Inflammatory macrophage treated with lipopolysaccharide for 1 hour (primary cell): Measurements from ENCODE around the gene CAB39.

Source experiments
- DNase-seq, 2 donors: peaks; one replicate each; pipeline ENCODE4 v3.0.0-alpha.2; 2020 to 2022

CAB39 gene

DNA sequence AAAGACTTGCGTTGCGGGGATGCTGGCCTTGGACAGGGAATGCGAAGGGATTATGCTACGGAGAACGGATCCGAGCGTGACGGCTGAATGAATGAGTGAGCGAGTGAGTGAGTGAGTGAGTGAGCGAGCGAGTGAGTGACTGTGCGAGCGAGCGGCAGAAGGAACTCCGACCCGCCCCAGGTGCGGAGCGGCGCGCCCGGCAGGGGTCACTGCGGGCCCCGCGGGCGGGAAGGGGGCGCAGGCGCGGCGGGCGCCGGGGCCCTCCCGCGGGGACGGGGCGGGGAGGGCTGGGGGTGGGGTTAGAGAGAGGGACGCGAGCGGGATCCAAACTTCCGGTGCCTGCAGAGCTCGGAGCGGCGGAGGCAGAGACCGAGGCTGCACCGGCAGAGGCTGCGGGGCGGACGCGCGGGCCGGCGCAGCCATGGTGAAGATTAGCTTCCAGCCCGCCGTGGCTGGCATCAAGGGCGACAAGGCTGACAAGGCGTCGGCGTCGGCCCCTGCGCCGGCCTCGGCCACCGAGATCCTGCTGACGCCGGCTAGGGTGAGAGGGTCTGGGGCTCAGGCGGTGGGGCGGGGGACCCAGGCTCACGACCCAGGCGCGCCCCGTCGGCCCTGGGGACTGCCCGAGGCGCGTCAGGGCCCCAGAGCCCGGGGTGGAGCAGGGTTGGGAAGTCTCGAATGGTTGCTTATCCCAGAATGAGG, 152.1 kb downstream of the CAB39 start, which contains the start of gene ITM2C:
Gene ITM2C, plus strand, starts transcription at position 338 of the 702 bp plus-strand sequence. Its CDS starts 84 bp downstream, at position 422.
- DNase-seq, result peak; percentile 10 to 22

GRCh38 chr2:230865307-230865765, 152.7 kb downstream of the CAB39 start:
- no peak for DNase-seq

- DNase-seq, result no peak
These were observed 153.4 kb downstream of the CAB39 start for GRCh38 chr2:230865766-230866755.

DNA sequence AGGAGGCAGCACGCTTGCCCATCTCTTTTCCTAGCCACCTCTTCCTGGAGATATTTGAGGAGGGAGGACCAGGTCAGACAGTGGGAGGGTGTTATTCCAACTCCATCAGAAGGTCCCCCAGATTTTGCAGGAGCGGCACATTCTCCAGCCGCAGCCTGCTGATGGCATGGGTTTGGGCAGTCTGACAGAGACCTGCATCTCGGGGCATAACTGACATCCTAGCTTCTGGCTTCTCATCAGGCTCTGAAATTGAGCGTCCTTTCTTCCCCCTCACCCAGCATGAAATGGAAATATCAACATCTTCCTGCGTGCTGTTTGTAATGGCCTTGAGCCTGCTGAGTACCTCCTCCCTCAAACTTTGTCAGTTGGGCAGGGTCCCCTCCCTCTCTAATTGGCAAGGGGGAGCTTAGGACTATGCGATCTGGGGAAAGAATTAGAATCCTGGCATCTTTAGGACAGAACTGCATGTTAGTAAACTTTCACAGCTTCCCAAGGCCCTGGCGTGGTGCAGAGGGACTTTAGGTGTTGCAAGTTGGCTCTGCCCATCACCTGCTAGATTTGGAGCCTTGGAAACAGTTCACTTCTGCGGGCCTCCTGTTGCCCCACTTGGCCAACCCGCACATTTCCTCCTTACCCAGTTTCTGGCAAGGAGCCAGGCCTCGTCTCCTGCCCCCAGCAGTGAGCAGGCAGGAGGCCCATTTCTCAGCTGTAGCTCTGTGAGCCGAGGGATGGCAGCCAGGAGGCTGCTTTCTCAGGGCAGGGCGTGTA, 154.3 kb downstream of the CAB39 start:
- peak in 1 of 2 donors; percentile 16 for DNase-seq

DNA sequence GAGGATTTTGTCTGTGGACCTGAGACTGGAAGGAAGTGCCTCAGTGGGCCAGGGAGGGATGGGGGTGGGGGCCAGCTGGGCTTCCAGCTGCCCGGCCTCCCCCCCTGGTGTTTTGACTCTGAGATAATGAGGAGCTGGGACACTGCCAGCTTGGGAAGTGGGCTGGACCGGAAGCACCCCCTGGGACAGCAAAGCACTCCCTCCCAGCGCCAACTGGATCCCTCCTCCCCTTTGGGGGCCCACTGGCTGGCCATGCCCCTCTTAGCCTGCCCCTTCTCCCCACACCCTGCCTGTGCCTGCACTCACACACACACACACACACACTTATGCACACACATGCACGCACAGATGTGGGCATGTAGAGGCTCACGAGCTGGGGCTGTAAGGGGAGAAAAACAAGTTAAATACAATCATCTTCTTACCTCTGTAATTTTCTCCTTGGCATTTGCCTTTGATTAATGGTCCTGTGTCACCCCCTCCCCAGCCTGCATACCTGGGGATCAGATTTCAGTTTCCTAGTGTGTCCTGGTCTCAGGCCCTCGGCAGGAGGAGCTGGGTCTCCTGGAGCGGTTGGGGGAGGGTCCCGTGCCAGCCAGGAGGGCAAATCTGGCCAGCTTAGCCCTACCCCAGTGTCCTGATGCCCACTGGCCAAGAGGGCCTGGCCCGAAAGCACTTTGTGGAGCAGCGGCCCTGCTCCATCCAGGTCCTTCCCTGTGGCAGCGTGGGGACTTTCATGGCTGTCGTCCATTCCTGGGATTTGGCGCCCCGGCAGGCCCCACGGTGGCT, 155.7 kb downstream of the CAB39 start:
- no peak for DNase-seq

DNA sequence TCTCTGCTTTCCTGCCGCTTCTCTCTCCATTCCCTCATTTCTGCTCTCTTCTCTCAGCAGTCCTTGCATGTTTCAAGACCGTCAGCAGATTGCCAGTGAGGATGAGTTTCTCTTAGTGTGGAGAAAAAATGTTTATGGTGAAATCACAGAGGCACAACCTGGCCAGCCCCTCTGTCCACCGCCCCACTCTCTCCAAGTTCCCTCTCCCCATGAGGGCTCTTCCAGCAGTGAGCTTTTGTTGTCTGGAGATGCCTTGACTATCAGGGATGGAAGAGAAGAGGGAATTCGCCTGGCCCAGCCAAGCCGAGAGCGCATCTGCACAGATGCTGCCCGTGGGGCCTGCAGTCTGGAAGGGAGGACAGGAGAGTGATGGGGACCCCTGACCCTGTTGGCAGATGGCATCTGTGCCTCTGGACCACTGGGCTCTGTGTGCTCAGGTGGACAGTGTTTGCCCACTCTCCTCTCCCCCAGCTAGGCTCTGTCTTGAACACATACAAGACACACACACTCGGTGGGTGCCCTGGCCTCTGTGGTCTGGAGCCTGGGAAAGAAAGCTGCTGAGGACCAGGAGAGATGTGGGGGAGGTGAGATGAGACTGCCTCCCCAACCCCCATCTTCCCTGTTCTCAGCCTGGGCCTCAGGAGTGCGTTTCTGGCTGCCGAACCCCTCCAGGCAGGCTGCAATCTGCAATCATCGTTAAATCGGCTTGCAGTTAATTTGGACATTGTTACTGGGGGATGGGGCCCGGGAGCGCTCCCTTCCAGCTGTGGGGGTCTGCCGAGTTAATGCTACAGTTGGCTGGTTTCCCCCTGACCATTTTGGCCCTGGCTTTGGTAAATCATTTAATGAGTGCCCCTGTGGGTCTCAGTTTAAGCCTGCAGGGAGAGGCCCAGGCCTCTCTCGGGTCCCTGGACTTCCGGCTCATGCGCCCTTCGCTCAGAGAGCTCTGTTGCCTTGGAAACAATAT, 156.6 kb downstream of the CAB39 start:
- no peak for DNase-seq

- DNase-seq, result no peak
These were observed 157.4 kb downstream of the CAB39 start for GRCh38 chr2:230869914-230870543.
